HepG2 (cell line): Measurements from ENCODE around the gene MEIOB. TPM values are rescaled to one million over a fixed set of nuclear protein-coding genes. Genes with fewer than 3 reads are reported as not detected.

Experiments used
- ARID4A ChIP-seq: sonication (generic); formaldehyde crosslinking; IDR thresholded peaks from 2 replicates; pipeline ENCODE4 v1.5.0; 2020; ENCODE audit warnings: mild to moderate bottlenecking, missing genetic modification reagents, borderline replicate concordance
- ARNTL ChIP-seq: sonication (generic); formaldehyde crosslinking; IDR thresholded peaks from 2 replicates; pipeline ENCODE4 v1.4.0; 2020; ENCODE audit warnings: mild to moderate bottlenecking, missing genetic modification reagents
- ATF2 ChIP-seq: sonication (generic); formaldehyde crosslinking; IDR thresholded peaks from 2 replicates; pipeline ENCODE4 v1.4.0; 2020; ENCODE audit warnings: missing genetic modification reagents
- DPF2 ChIP-seq: sonication (generic); formaldehyde crosslinking; IDR thresholded peaks from 2 replicates; pipeline ENCODE4 v1.4.0; 2020; ENCODE audit warnings: mild to moderate bottlenecking, low read depth, missing genetic modification reagents, borderline replicate concordance
- EHMT2 ChIP-seq: fragments of 200-600 bp; sonication (generic); IDR thresholded peaks from 2 replicates; pipeline ENCODE4 v1.7.0; 2017; ENCODE audit warnings: antibody characterized with exemption, low read depth, low read length, borderline replicate concordance
- HDAC2 ChIP-seq: sonication (generic); formaldehyde crosslinking; IDR thresholded peaks from 2 replicates; pipeline ENCODE4 v1.4.0; 2020; ENCODE audit warnings: missing genetic modification reagents
- HHEX ChIP-seq: IDR thresholded peaks from 2 replicates; pipeline ENCODE4 v1.6.1; 2016; ENCODE audit warnings: control low read depth
- HNRNPUL1 ChIP-seq: fragments of 200-400 bp; formaldehyde crosslinking; IDR thresholded peaks from 2 replicates; pipeline ENCODE4 v1.6.1; 2017; ENCODE audit warnings: low read depth, mild to moderate bottlenecking, low read length, moderate library complexity
- KDM3A ChIP-seq: IDR thresholded peaks from 2 replicates; pipeline ENCODE4 v1.6.1; 2018; ENCODE audit warnings: low read depth, missing compliant biosample characterization
- KMT2A ChIP-seq: sonication (generic); formaldehyde crosslinking; IDR thresholded peaks from 2 replicates; pipeline ENCODE4 v1.4.0; 2020; ENCODE audit warnings: missing genetic modification reagents
- KMT2B ChIP-seq: IDR thresholded peaks from 2 replicates; pipeline ENCODE4 v1.6.1; 2016; ENCODE audit warnings: missing genetic modification reagents, missing compliant biosample characterization
- LRRFIP1 ChIP-seq: sonication (generic); formaldehyde crosslinking; conservative IDR thresholded peaks from 2 replicates; pipeline ENCODE4 v1.4.0; 2020; ENCODE audit warnings: missing genetic modification reagents
- ZNF503 ChIP-seq: sonication (generic); formaldehyde crosslinking; IDR thresholded peaks from 2 replicates; pipeline ENCODE4 v1.4.0; 2020; ENCODE audit warnings: missing genetic modification reagents
- ZNF580 ChIP-seq: IDR thresholded peaks from 2 replicates; pipeline ENCODE4 v1.6.1; 2016; ENCODE audit warnings: low read depth, borderline replicate concordance
- ZNF768 ChIP-seq: sonication (generic); formaldehyde crosslinking; IDR thresholded peaks from 2 replicates; pipeline ENCODE4 v1.4.0; 2020; ENCODE audit warnings: missing genetic modification reagents
- ZNF781 ChIP-seq: sonication (generic); formaldehyde crosslinking; IDR thresholded peaks from 2 replicates; pipeline ENCODE4 v1.5.1; 2020; ENCODE audit warnings: borderline replicate concordance, mild to moderate bottlenecking, missing genetic modification reagents; ENCODE audit errors: not compliant biosample characterization
- ZNF850 ChIP-seq: sonication (generic); formaldehyde crosslinking; conservative IDR thresholded peaks from 2 replicates; pipeline ENCODE4 v1.9.0; 2021; ENCODE audit warnings: mild to moderate bottlenecking, missing genetic modification reagents
- polyA plus RNA-seq, 8 experiments: library from polyadenylated mRNA; depleted of rRNA in 3 of 8; stranded (reverse) in 7 of 8; unstranded in 1 of 8; fragments of >200 nt; fragmentation: Illumina TruSeq in 4 of 8; extraction: Trizol in 4 of 8; gene quantifications; 2 replicates each; pipeline versions ENCODE4 v1.2.1 to v1.2.3, GENCODE V29; 2011 to 2016; ENCODE audit warnings: low read depth in 4 of 8, missing spikeins in 1 of 8, mixed read lengths in 1 of 8; ENCODE audit not compliant: insufficient read depth in 1 of 8
- total RNA-seq, 5 experiments: library from RNA; depleted of rRNA; stranded (reverse); fragments of >200 nt; fragmentation: Illumina TruSeq; extraction: Trizol; gene quantifications; 2 replicates each; pipeline ENCODE4 v1.2.3, GENCODE V29; 2016; ENCODE audit warnings: low read depth in 1 of 5

Gene MEIOB
- total and polyA plus RNA-seq, 2 of the 13 experiments (the other 11 are each of a cell fraction or from before 2014, with no cell fraction given), result 0.17 TPM; not detected in 1

- TF ChIP-seq ARID4A (CRISPR knock-in tag) (peak; percentile 80; the same call in 1 of the 2 replicates), KDM3A (peak; percentile 44; the same call in 1 of the 2 replicates), ARNTL (CRISPR knock-in tag) (peak; percentile 64; the same call in 1 of the 2 replicates), DPF2 (CRISPR knock-in tag) (peak; percentile 58; the same call in 1 of the 2 replicates), EHMT2 (no peak), ZNF503 (CRISPR knock-in tag) (no peak), ATF2 (CRISPR knock-in tag) (0 out of 2 replicates have a peak, but pooled peaks have one; percentile 17), KMT2B (no peak; the same call in 1 of the 2 replicates), HDAC2 (CRISPR knock-in tag) (peak; percentile 53; the same call in 1 of the 2 replicates), LRRFIP1 (CRISPR knock-in tag) (no peak), HNRNPUL1 (no peak), KMT2A (CRISPR knock-in tag) (peak; percentile 33; the same call in 1 of the 2 replicates), ZNF580 (0 out of 2 replicates have a peak, but pooled peaks have one; percentile 34), HHEX (CRISPR knock-in tag) (no peak), ZNF781 (CRISPR knock-in tag) (no peak), ZNF768 (CRISPR knock-in tag) (no peak), ZNF850 (CRISPR knock-in tag) (no peak)
Observed at GRCh38 chr16:1794221-1794871, 77.6 kb downstream of the MEIOB start (continued).
